Measurements from ENCODE around the gene TACR1. TPM values are rescaled to one million over a fixed set of nuclear protein-coding genes. Genes with fewer than 3 reads are reported as not detected.

TACR1 gene
- total and polyA plus RNA-seq, 2 of the 13 experiments (the other 11 are each of a cell fraction or from before 2014, with no cell fraction given) = not detected

DNA sequence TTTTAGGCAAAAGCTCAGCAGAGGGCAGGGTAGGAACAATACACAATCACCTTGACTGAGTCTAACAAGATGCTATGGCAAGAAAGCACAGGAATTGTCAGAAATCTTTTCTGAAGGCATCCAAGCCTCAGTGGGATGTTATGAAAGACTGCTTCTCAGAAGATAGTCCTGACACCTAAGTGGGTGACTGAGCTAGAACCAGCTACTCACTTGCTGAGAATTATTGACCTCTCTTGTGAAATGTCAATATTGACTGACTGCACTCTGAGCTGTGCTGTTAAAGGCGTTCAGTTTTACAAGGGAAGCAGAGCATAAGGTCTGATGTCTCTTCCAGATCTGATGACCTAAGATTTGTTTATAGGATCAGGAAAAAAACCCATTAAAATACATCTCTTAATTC is 46.1 kb downstream of the TACR1 start (continued):
- TF ChIP-seq ZBTB25 (CRISPR knock-in tag; IDR thresholded peaks at IDR 0.05) = no peak; the same call in 1 of the 2 replicates
- TF ChIP-seq LCORL (IDR thresholded peaks at IDR 0.05) = no peak
- TF ChIP-seq LCORL (CRISPR knock-in tag; IDR thresholded peaks at IDR 0.05) = peak; percentile 52; the same call in 1 of the 2 replicates
- TF ChIP-seq, protein P1, sequence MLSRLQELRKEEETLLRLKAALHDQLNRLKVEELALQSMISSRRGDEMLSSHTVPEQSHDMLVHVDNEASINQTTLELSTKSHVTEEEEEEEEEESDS (CRISPR knock-in tag; IDR thresholded peaks at IDR 0.05; ENCODE audit: borderline replicate concordance) = no peak; the same call in 1 of the 2 replicates
- TF ChIP-seq HDAC1 (CRISPR knock-in tag; IDR thresholded peaks at IDR 0.05) = peak; percentile 57; the same call in 1 of the 2 replicates
- no peak for TF ChIP-seq ZSCAN12 (CRISPR knock-in tag; IDR thresholded peaks at IDR 0.05)
- TF ChIP-seq IKZF4 (CRISPR knock-in tag; IDR thresholded peaks at IDR 0.05; ENCODE audit: borderline replicate concordance, low read depth, not compliant biosample characterization) = no peak
- peak; percentile 91; the same call in 1 of the 2 replicates for TF ChIP-seq ZNF431 (CRISPR knock-in tag; IDR thresholded peaks at IDR 0.05; ENCODE audit: borderline replicate concordance, low read depth)
- TF ChIP-seq AKAP8 (CRISPR knock-in tag; IDR thresholded peaks at IDR 0.05) = no peak
- TF ChIP-seq YY1 (IDR thresholded peaks at IDR 0.05; ENCODE audit: insufficient read depth, insufficient replicate concordance, low read depth, low read length) = no peak
- 0 out of 2 replicates have a peak, but pooled peaks have one; percentile 44 for TF ChIP-seq FOXP1 (IDR thresholded peaks at IDR 0.05)
- TF ChIP-seq FOXP1 (CRISPR knock-in tag; IDR thresholded peaks at IDR 0.05) = peak; percentile 89
- TF ChIP-seq MXI1 (IDR thresholded peaks at IDR 0.05; ENCODE audit: borderline replicate concordance, low read depth, low read length) = peak; percentile 43; the same call in 1 of the 3 replicates
- peak; percentile 91; the same call in 1 of the 2 replicates for TF ChIP-seq ZNF264 (CRISPR knock-in tag; IDR thresholded peaks at IDR 0.05)
- no peak for TF ChIP-seq ZNF180 (CRISPR knock-in tag; IDR thresholded peaks at IDR 0.05; ENCODE audit: borderline replicate concordance, low read depth)
- TF ChIP-seq ZNF747 (CRISPR knock-in tag; IDR thresholded peaks at IDR 0.05; ENCODE audit: borderline replicate concordance) = peak; percentile 58; the same call in 1 of the 2 replicates
- TF ChIP-seq TGIF2 (CRISPR knock-in tag; IDR thresholded peaks at IDR 0.05) = no peak
- no peak for TF ChIP-seq ZNF501 (CRISPR knock-in tag; IDR thresholded peaks at IDR 0.05)
- TF ChIP-seq ZNF512 (CRISPR knock-in tag; IDR thresholded peaks at IDR 0.05) = no peak
- no peak for TF ChIP-seq MAFK (conservative IDR thresholded peaks at IDR 0.05 in 1 of 2, IDR thresholded peaks at IDR 0.05 in 1 of 2; ENCODE audit: low read length in 2 of 2)
- no peak for TF ChIP-seq KAT7 (CRISPR knock-in tag; IDR thresholded peaks at IDR 0.05; ENCODE audit: borderline replicate concordance)
- TF ChIP-seq ELF4 (CRISPR knock-in tag; IDR thresholded peaks at IDR 0.05; ENCODE audit: borderline replicate concordance) = no peak
- no peak for TF ChIP-seq ZNF121 (CRISPR knock-in tag; IDR thresholded peaks at IDR 0.05)
- no peak for TF ChIP-seq ZIK1 (CRISPR knock-in tag; IDR thresholded peaks at IDR 0.05; ENCODE audit: borderline replicate concordance, low read depth)
- TF ChIP-seq, protein P2, sequence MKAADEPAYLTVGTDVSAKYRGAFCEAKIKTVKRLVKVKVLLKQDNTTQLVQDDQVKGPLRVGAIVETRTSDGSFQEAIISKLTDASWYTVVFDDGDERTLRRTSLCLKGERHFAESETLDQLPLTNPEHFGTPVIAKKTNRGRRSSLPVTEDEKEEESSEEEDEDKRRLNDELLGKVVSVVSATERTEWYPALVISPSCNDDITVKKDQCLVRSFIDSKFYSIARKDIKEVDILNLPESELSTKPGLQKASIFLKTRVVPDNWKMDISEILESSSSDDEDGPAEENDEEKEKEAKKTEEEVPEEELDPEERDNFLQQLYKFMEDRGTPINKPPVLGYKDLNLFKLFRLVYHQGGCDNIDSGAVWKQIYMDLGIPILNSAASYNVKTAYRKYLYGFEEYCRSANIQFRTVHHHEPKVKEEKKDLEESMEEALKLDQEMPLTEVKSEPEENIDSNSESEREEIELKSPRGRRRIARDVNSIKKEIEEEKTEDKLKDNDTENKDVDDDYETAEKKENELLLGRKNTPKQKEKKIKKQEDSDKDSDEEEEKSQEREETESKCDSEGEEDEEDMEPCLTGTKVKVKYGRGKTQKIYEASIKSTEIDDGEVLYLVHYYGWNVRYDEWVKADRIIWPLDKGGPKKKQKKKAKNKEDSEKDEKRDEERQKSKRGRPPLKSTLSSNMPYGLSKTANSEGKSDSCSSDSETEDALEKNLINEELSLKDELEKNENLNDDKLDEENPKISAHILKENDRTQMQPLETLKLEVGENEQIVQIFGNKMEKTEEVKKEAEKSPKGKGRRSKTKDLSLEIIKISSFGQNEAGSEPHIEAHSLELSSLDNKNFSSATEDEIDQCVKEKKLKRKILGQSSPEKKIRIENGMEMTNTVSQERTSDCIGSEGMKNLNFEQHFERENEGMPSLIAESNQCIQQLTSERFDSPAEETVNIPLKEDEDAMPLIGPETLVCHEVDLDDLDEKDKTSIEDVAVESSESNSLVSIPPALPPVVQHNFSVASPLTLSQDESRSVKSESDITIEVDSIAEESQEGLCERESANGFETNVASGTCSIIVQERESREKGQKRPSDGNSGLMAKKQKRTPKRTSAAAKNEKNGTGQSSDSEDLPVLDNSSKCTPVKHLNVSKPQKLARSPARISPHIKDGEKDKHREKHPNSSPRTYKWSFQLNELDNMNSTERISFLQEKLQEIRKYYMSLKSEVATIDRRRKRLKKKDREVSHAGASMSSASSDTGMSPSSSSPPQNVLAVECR (CRISPR knock-in tag; IDR thresholded peaks at IDR 0.05; ENCODE audit: borderline replicate concordance) = no peak; the same call in 1 of the 2 replicates
